Right lobe of liver (tissue), 6 donors: ENCODE data around the gene TTC7B. TPM values are rescaled to one million over a fixed set of nuclear protein-coding genes. Genes with fewer than 3 reads are reported as not detected.

Experiments used
- ATAC-seq, 4 donors: fragments of 200-7000 bp; cut with Tn5 transposase; one replicate each; pipeline ENCODE4 v1.9.1; 2020; ENCODE audit warnings: mild to moderate bottlenecking in 4 of 4, moderate library complexity in 4 of 4
- DNase-seq, 3 donors: peaks; one replicate each; pipeline ENCODE4 v3.0.0-alpha.2; 2020
- H3K27ac ChIP-seq, 3 donors: fragments of 200-600 bp; one replicate each; pipeline ENCODE4 v1.8.0; 2022
- H3K27me3 ChIP-seq, 2 donors: fragments of 200-600 bp; one replicate each; pipeline ENCODE4 v1.8.0; 2022
- H3K36me3 ChIP-seq, 4 donors: fragments of 200-600 bp; sonication (generic) in 1 of 4; one replicate each; pipeline versions ENCODE4 v1.5.1 to v1.8.0; 2017 to 2022; ENCODE audit warnings: control low read depth in 1 of 4
- H3K4me1 ChIP-seq, 4 donors: fragments of 200-600 bp; sonication (generic) in 1 of 4; one replicate each; pipeline versions ENCODE4 v1.5.1 to v1.8.0; 2017 to 2022; ENCODE audit warnings: control low read depth in 1 of 4
- H3K4me3 ChIP-seq, 3 donors: fragments of 200-600 bp; one replicate each; pipeline ENCODE4 v1.8.0; 2022
- H3K9me3 ChIP-seq, 4 donors: fragments of 200-600 bp; sonication (generic) in 1 of 4; one replicate each; pipeline versions ENCODE4 v1.5.1 to v1.8.0; 2017 to 2022; ENCODE audit warnings: control low read depth in 1 of 4
- CTCF ChIP-seq, 4 donors: fragments of 200-600 bp in 3 of 4; fragments of 450-650 bp in 1 of 4; IDR thresholded peaks; one replicate each; pipeline versions ENCODE4 v1.5.1 to v1.8.0; 2016 to 2022; ENCODE audit warnings: antibody characterized with exemption in 4 of 4, mild to moderate bottlenecking in 2 of 4
- POLR2A ChIP-seq: fragments of 450-650 bp; IDR thresholded peaks from one replicate; pipeline ENCODE4 v1.6.1; 2017; ENCODE audit warnings: antibody characterized with exemption, mild to moderate bottlenecking
- WGBS: methylation state at CpG from one replicate; pipeline ENCODE4 v1.1.6; 2018; ENCODE audit warnings: low coverage, low lambda C conversion rate; ENCODE audit not compliant: insufficient coverage; ENCODE audit errors: missing lambda C conversion rate; 5-methylcytosine and 5-hydroxymethylcytosine counted together
- intact Hi-C, 2 donors: fragments of 100-400 bp; cut with DNase I; formaldehyde crosslinking; loops; one replicate each; pipeline versions ENCODE4 v1.11.2 to v1.14.1; 2022
- total RNA-seq, 6 experiments: library from RNA; depleted of rRNA in 2 of 6; stranded (reverse); fragments of >200 nt in 2 of 6; fragmentation: NEBNext Ultra II Directional in 3 of 6; extraction: Animal tissue kit (Norgen Biotek cat#: 25700) in 3 of 6; gene quantifications; one replicate each; pipeline versions ENCODE4 v1.1.0 to v1.2.4, GENCODE V29; 2016 to 2023
- donor health status: DM: no; HTN: yes; CAD: no.
- donor health status: DM: no; HTN: no; CAD: no.
- donor health status: DM: no; HTN: no; CAD: no.
- donor health status: DM: no; HTN: yes; CAD: no.
- donor health status: DM: no; HTN: yes; CAD: no.

TTC7B gene
- total RNA-seq, 6 experiments from 2014 or later = 18.4 to 56.1 (median 37.5) TPM

DNA sequence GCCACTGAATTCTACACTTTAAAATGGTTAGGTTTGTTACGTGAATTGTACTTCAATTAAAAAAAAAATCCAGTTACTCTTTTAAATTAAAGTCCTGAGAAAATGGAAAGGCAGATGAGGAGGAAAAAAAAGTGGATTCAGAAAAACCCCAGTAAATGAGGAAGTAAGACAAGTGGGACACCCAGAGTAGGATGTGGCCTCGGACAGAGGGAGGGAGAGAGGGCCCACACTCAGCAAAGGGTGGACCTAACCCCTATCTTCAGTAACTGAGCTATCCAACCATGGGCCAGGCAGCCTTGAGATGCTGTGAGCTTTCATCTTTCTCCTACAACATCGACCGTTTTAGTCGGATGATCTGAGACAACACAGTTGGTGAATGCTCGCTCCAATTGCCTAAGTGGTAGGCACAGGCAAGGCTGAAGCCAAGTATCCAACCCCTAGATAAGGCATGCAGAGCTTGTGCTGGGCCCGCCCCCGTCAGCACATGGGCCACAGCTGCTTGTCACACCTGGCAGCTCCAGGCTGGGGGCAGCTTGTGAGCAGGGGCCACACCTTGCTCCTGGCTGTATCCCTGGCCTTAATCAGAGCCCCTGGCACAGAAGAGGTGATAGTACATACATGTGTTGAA is 142.1 kb downstream of the TTC7B start:
- no peaks in the 10 kb centered on the region for H3K9me3 ChIP-seq
- 94% methylated on average over 1 of the region's 8 CpGs for WGBS
- TF ChIP-seq CTCF (IDR thresholded peaks at IDR 0.05) = no peak
- no peak for TF ChIP-seq POLR2A
- ATAC-seq (peak in 1 of 4 donors; percentile 15), DNase-seq (no peak)
- no peak overlapping the region for H3K27ac ChIP-seq
- H3K36me3 ChIP-seq = no peaks in the 10 kb centered on the region
- intact Hi-C loops = no loop called here
- no peaks in the 10 kb centered on the region for H3K4me1 ChIP-seq
- H3K4me3 ChIP-seq = no peak overlapping the region
- H3K27me3 ChIP-seq = no peaks in the 10 kb centered on the region

DNA sequence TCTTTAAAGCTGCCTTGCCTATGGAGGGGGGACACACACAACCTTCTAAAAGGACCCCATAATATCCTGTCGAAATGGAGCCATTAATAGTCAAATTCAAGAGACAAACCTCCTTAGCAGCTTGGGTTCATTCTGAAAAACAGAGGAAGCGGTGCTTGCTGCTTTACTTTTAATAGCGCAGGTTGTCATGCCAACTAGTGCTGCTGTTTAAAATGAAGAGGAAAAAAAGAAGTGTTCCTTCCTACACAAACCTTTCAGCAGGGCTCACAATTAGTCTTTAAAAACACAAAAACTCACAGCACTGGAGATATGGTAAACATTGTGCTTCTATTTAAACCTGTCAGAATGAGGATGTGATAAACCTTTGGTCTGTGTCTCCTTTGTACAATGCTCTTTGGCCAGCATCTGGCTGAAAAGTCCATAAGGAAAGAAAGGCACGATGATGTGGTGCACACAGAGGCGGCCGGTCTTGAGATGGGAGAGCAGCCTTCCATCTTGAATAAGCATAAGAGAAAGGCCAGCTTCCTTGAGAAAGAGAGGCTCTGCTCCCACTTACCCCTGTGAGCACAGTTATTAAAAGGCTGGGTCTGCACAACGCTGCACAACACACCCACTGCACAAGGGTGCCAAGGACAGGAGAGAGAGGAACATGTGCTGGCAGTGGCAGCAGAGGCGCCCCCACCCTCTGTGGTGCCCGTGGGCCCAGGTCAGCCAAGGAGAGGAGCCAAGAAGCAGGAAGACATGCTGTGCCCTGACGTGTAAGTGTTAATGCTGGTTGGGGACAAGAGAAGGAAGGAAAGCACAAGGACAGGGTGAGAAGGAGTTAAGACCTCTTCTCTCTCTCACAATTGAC is 144.6 kb downstream of the TTC7B start:
- Histone ChIP-seq H3K27ac (no peak overlapping the region), H3K4me1 (no peaks in the 10 kb centered on the region), H3K4me3 (no peak overlapping the region), H3K36me3 (no peaks in the 10 kb centered on the region), H3K9me3 (no peaks in the 10 kb centered on the region), H3K27me3 (no peaks in the 10 kb centered on the region)
- TF ChIP-seq CTCF (IDR thresholded peaks at IDR 0.05) = no peak
- 71% methylated on average over 9 of the region's 10 CpGs for WGBS
- intact Hi-C loops = no loop called here
- ATAC-seq (peak in 1 of 4 donors; percentile 19), DNase-seq (no peak)

DNA sequence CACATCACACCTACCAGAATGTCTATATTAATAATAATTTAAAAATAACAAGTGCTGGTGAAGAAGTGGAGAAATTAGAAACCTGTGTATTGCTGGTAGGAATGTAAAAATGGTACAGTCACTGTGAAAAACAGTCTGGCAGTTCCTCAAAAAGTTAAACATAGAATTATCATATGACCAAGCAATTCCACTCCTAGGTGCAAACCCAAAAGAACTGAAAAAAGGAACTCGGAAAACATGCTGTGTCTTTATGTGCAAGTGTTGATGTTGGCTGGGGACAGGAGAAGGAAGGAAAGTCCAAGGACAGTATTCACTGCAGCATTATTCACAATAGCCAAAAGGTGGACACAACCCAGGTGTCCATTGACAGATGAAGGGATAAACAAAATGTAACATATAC is 146.5 kb downstream of the TTC7B start:
- WGBS = 70% methylated on average over 1 of the region's 1 CpG
- intact Hi-C loops = no loop called here
- H3K9me3 ChIP-seq = no peaks in the 10 kb centered on the region
- DNase-seq = no peak
- no peak overlapping the region for H3K4me3 ChIP-seq
- ATAC-seq = no peak
- TF ChIP-seq POLR2A (no peak), CTCF (IDR thresholded peaks at IDR 0.05) (no peak)
- no peaks in the 10 kb centered on the region for H3K27me3 ChIP-seq
- H3K27ac ChIP-seq = no peak overlapping the region
- H3K36me3 ChIP-seq = no peaks in the 10 kb centered on the region
- H3K4me1 ChIP-seq = no peaks in the 10 kb centered on the region

- H3K9me3 ChIP-seq = no peaks in the 10 kb centered on the region
- no peaks in the 10 kb centered on the region for H3K27me3 ChIP-seq
- intact Hi-C loops = no loop called here
- no peak for ATAC-seq
- 90% methylated on average over 3 of the region's 3 CpGs for WGBS
- DNase-seq = no peak
- no peak overlapping the region for H3K27ac ChIP-seq
- TF ChIP-seq POLR2A = no peak
- no peak for TF ChIP-seq CTCF (IDR thresholded peaks at IDR 0.05)
- no peaks in the 10 kb centered on the region for H3K36me3 ChIP-seq
- no peaks in the 10 kb centered on the region for H3K4me1 ChIP-seq
- H3K4me3 ChIP-seq = no peak overlapping the region
These were observed 149.7 kb downstream of the TTC7B start for GRCh38 chr14:90666571-90666970.
